ENCODE measurements around the gene AATK.

DNA sequence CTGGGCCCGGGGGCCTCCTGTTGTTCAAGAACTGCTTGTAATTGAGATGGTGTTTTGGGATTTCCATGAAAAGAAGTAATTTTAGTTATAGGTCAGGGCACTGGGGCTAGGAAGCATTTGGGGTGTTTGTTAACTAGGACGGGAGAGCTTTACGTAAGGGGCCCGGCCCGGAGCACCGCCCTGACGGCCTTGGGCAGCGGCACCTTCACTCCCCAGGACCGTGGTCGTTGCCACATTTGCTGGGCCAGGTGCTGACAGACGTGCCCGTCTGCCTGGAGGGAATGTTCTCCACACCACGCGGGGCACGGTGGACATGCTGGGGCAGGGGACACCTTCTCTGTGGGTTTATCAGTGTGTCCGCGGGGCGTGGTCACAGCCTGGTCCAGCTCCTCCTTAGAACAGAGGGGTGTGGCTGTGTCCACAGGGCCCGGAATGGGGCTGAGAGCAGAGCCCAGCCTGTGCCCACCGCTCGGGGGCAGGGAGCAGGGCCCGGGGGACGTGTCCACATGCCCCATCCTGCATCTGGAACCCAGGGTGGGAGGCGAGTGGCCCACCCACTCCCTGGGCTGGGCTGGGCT is 73.4 kb downstream of the AATK start:
- TF ChIP-seq ELF4 (IDR thresholded peaks at IDR 0.05) (no peak), LEF1 (IDR thresholded peaks at IDR 0.05; ENCODE audit: borderline replicate concordance) (no peak), FOXM1 (IDR thresholded peaks at IDR 0.05; ENCODE audit: borderline replicate concordance) (no peak), HDGF (IDR thresholded peaks at IDR 0.05; ENCODE audit: borderline replicate concordance) (no peak), SUZ12 (IDR thresholded peaks at IDR 0.05) (no peak)

Measured in HEK293T (cell line).